Astrocyte of the spinal cord (primary cell): ENCODE data around the gene CD82.

Source experiments
- DNase-seq: peaks from one replicate; pipeline ENCODE4 v3.0.0; 2011; ENCODE audit warnings: low read depth, low spot score
- H3K4me3 ChIP-seq: 2 replicates; pipeline ENCODE4 v1.5.1; 2011; ENCODE audit warnings: low read depth, mild to moderate bottlenecking, low read length, moderate library complexity
- CTCF ChIP-seq: IDR thresholded peaks from 2 replicates; pipeline ENCODE4 v1.5.1; 2012; ENCODE audit warnings: low read depth, mild to moderate bottlenecking, low read length, inconsistent platforms
- in situ Hi-C: cut with HindIII; loops from 2 replicates; pipeline ENCODE4 v1.10.0; 2017; ENCODE audit warnings: low sequenced_read_pairs

Gene CD82

DNA sequence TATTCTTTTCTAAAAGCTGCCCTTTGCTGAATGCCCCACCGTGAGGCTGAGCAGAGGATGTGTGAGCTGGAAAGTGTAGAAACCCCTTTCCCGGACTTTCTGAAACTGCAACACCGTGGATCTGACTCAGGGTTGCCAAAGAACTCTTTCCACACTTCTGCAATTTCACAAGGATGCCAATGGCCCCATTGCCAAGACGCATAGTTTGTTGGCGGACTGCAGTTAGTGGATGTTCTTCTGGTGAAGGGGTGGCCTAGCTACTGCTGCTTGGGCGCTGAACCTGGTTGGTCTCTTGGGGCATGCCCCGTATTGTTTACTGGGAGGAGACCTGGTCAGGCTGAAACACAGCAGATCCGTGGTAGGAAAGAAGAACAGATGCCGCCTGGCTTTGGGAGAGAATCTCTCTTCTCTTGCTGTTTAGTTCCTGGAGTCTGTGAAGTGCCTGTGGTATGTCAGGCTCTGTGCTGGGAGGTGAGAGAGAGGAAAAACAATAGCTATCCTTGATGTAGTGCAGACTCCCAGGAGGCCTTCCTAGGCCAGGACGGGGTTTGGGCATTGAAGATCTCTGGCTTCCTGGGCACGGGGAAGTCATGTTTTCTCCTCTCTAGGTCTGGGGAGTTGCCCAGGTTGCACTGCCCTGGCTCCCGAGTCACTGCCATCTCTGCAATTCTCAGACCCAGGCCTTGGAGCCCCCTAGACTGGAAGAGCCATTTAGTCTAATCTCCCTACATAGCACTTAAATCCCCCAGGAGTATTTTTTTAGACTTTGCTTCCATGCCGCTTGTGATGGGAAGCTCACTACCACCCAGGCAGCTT is 26.9 kb downstream of the CD82 start:
- in situ Hi-C loops = no loop called here
- H3K4me3 ChIP-seq = no peak overlapping the region
- no peak for TF ChIP-seq CTCF
- DNase-seq = no peak

GRCh38 chr11:44593251-44593650 is 27.8 kb downstream of the CD82 start:
- no peak for DNase-seq
- H3K4me3 ChIP-seq = no peak overlapping the region
- in situ Hi-C loops = no loop called here
- TF ChIP-seq CTCF = no peak

GRCh38 chr11:44595006-44595405 is 29.5 kb downstream of the CD82 start:
- in situ Hi-C loops = no loop called here
- no peak for DNase-seq
- no peak overlapping the region for H3K4me3 ChIP-seq
- TF ChIP-seq CTCF = no peak

DNA sequence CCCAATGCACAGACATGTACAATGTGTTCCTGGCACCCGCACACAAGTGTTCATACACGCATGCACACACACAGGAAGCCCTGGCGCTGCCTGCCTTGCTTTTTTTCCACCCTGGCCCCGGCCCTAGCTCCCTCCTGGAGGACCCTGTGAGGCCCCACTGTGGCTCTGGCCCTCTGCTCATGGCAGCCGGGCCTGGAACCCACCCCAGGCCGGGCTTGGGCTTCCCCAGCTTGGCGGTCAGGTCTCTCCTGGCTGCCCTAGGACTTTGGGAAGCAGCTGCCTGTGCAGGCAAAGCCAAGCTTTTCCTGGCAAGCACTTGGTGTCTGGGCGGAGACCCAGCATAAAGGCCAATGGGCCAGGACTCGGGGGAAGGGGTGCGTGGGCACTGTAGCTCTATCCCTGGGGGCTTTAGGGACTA is 30.5 kb downstream of the CD82 start:
- in situ Hi-C loops = no loop called here
- no peak for TF ChIP-seq CTCF
- H3K4me3 ChIP-seq = no peak overlapping the region
- peak; percentile 21 for DNase-seq

GRCh38 chr11:44596525-44597276 is 31.2 kb downstream of the CD82 start:
- H3K4me3 ChIP-seq = no peak overlapping the region
- in situ Hi-C loops = no loop called here
- no peak for DNase-seq
- no peak for TF ChIP-seq CTCF

DNA sequence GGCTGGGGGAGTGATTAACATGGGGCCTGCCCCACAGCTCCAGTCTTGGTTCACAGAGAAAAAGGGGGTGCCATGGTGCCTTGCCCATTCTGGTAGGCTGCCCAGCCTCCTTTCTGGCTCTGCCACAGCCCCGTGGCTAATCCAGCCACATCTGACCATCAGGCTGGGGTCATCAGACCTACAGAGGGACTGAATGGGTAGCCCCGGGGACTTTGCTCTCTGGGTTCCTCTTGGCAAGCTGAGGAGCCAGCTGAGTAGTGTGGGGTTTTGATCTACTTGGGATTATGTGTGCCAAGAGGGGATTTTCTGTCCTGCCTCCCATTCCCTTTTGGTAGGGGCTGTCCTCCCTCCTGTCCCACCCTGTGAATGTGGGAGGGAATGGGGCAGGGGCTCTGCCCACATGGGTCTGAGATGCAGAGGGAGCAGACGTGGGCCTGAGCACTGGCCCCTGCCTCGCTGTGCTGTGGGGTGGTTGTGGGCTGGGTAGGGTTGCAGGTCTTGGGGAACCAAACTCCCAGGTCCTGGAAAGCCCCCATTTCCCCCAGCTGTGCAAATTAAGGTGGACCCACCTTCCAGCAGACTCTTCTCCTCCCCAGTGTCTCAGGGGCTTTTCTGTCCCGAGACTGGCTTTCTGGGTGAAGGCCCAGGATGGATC is 32.0 kb downstream of the CD82 start:
- TF ChIP-seq CTCF = no peak
- no peak for DNase-seq
- H3K4me3 ChIP-seq = no peak overlapping the region
- in situ Hi-C loops = no loop called here
